A549 (cell line): ENCODE measurements around the gene LRRC75B. TPM values are rescaled to one million over a fixed set of nuclear protein-coding genes. Genes with fewer than 3 reads are reported as not detected.

Experiments
- ATAC-seq, 2 experiments: fragments of 200-7000 bp in 1 of 2; fragments of >200 bp in 1 of 2; cut with Nextera tagmentation in 1 of 2; cut with Tn5 transposase in 1 of 2; 3 replicates each; pipeline versions ENCODE4 v1.8.0 to v1.9.1; 2018 to 2020; ENCODE audit warnings: mild to moderate bottlenecking in 1 of 2, moderate library complexity in 1 of 2
- CTCF ChIA-PET: fragments of 300-600 bp; sonication (Branson Sonifier 250); formaldehyde crosslinking; extraction: SDS; loops from one replicate; lab custom pipeline; 2021; ENCODE audit warnings: antibody characterized with exemption, inconsistent platforms; lab: Yijun Ruan, JAX
- POLR2A ChIA-PET: fragments of 350-600 bp; formaldehyde crosslinking; extraction: SDS; loops from one replicate; lab custom pipeline; 2021; ENCODE audit warnings: antibody characterized with exemption, inconsistent platforms; lab: Yijun Ruan, JAX
- DNase-seq, 2 experiments: peaks; one replicate each; pipeline versions ENCODE4 v3.0.0 to v3.0.0-alpha.2; 2011 to 2016; ENCODE audit warnings: low read depth in 1 of 2, low spot score in 1 of 2
- FAIRE-seq: peaks from 2 replicates; lab custom pipeline; 2011; peaks lifted over from hg19 to GRCh38; lab: Jason Lieb, UNC
- H3K27ac ChIP-seq, 2 experiments: fragments of >200 bp; sonication (Bioruptor Twin); formaldehyde crosslinking; 3 replicates each; pipeline ENCODE4 v1.5.1; 2016 to 2017
- H3K4me1 ChIP-seq: fragments of >200 bp; sonication (Bioruptor Twin); formaldehyde crosslinking; 3 replicates; pipeline ENCODE4 v1.6.1; 2016
- H3K4me2 ChIP-seq: fragments of >200 bp; sonication (Bioruptor Twin); formaldehyde crosslinking; 3 replicates; pipeline ENCODE4 v1.6.1; 2016
- H3K4me3 ChIP-seq: fragments of >200 bp; sonication (Bioruptor Twin); formaldehyde crosslinking; 3 replicates; pipeline ENCODE4 v1.5.1; 2016
- H3K9me3 ChIP-seq: fragments of >200 bp; sonication (Bioruptor Twin); formaldehyde crosslinking; 3 replicates; pipeline ENCODE4 v1.6.1; 2016
- CBX8 ChIP-seq: fragments of 200-600 bp; sonication (generic); IDR thresholded peaks from 2 replicates; pipeline ENCODE4 v1.6.1; 2016
- CEBPB ChIP-seq, 2 experiments: fragments of >200 bp in 1 of 2; sonication (Bioruptor Twin) in 1 of 2; formaldehyde crosslinking in 1 of 2; IDR thresholded peaks; 2 replicates each; pipeline ENCODE4 v1.6.1; 2012 to 2016
- CHD2 ChIP-seq: fragments of 150-350 bp; IDR thresholded peaks from 2 replicates; pipeline ENCODE4 v1.6.1; 2014; ENCODE audit warnings: low read length; ENCODE audit not compliant: partially characterized antibody
- EHF ChIP-seq: fragments of 250-450 bp; sonication (Bioruptor Pico); IDR thresholded peaks from 2 replicates; pipeline ENCODE4 v1.5.0; 2020; ENCODE audit warnings: mild to moderate bottlenecking
- EHMT2 ChIP-seq: fragments of 200-600 bp; sonication (generic); IDR thresholded peaks from 2 replicates; pipeline ENCODE4 v1.6.1; 2016; ENCODE audit warnings: antibody characterized with exemption, low read depth, mild to moderate bottlenecking, moderate library complexity
- ELK1 ChIP-seq: fragments of 150-350 bp; IDR thresholded peaks from 2 replicates; pipeline ENCODE4 v1.6.1; 2014; ENCODE audit warnings: low read depth, mild to moderate bottlenecking, low read length
- FOSB ChIP-seq: fragments of 250-450 bp; sonication (Bioruptor Pico); IDR thresholded peaks from 2 replicates; pipeline ENCODE4 v1.5.0; 2020; ENCODE audit warnings: mild to moderate bottlenecking, moderate library complexity
- HEYL ChIP-seq: fragments of 250-450 bp; sonication (Bioruptor Pico); IDR thresholded peaks from 2 replicates; pipeline ENCODE4 v1.8.0; 2021; ENCODE audit warnings: mild to moderate bottlenecking, moderate library complexity
- HOXB13 ChIP-seq: fragments of 250-450 bp; sonication (Bioruptor Pico); IDR thresholded peaks from 2 replicates; pipeline ENCODE4 v1.5.0; 2020; ENCODE audit warnings: low read depth, mild to moderate bottlenecking, moderate library complexity
- KDM1A ChIP-seq: fragments of 200-600 bp; sonication (generic); IDR thresholded peaks from 2 replicates; pipeline ENCODE4 v1.6.1; 2016; ENCODE audit warnings: low read depth, mild to moderate bottlenecking
- MAX ChIP-seq: IDR thresholded peaks from 2 replicates; pipeline ENCODE4 v1.6.1; 2012
- NPAS2 ChIP-seq: fragments of 250-450 bp; sonication (Bioruptor Pico); IDR thresholded peaks from 2 replicates; pipeline ENCODE4 v1.8.0; 2022; ENCODE audit warnings: mild to moderate bottlenecking, moderate library complexity, borderline replicate concordance
- NR3C1 ChIP-seq: fragments of >200 bp; sonication (Bioruptor Twin); formaldehyde crosslinking; IDR thresholded peaks from 3 replicates; pipeline ENCODE4 v1.6.1; 2017
- PHF8 ChIP-seq: fragments of 200-600 bp; sonication (generic); IDR thresholded peaks from 2 replicates; pipeline ENCODE4 v1.6.1; 2016; ENCODE audit warnings: low read depth, mild to moderate bottlenecking, antibody characterized with exemption, moderate library complexity, borderline replicate concordance
- USF2 ChIP-seq: fragments of 450-650 bp; IDR thresholded peaks from 2 replicates; pipeline ENCODE4 v1.6.1; 2014; ENCODE audit warnings: antibody characterized with exemption
- ZC3H11A ChIP-seq: fragments of 450-650 bp; IDR thresholded peaks from 2 replicates; pipeline ENCODE4 v1.6.1; 2014; ENCODE audit warnings: antibody characterized with exemption, mild to moderate bottlenecking
- WGBS: methylation state at CpG from one replicate; pipeline ENCODE4 v1.1.6; 2017; ENCODE audit errors: missing lambda C conversion rate; 5-methylcytosine and 5-hydroxymethylcytosine counted together
- polyA plus RNA-seq, 4 experiments: library from polyadenylated mRNA; depleted of rRNA in 3 of 4; stranded (reverse); fragments of >200 nt; fragmentation: RNase III in 1 of 4; extraction: RNeasy Plus Mini Kit Qiagen cat#74134 plus additional on column Dnase treatment in 1 of 4; gene quantifications; 2 replicates in 3 of 4; 3 replicates in 1 of 4; pipeline ENCODE4 v1.2.3, GENCODE V29; 2011 to 2017
- TF ChIP-seq, protein P1 (sequence below): fragments of 250-450 bp; sonication (Bioruptor Pico); IDR thresholded peaks from 2 replicates; pipeline ENCODE4 v1.5.0; 2020; ENCODE audit warnings: low read depth, mild to moderate bottlenecking, moderate library complexity
- TF ChIP-seq, protein P2 (sequence below): IDR thresholded peaks from 2 replicates; pipeline ENCODE4 v1.6.1; 2012

The LRRC75B gene
- polyA plus RNA-seq, 2 of the 4 experiments (the other 2 are of a cell fraction) = 5.3 to 8.3 TPM

- TF ChIP-seq ZC3H11A (no peak), CEBPB (IDR thresholded peaks at IDR 0.05) (no peak), MAX (no peak), HEYL (no peak), CHD2 (no peak), ELK1 (no peak), HOXB13 (CRISPR knock-in tag) (no peak), USF2 (no peak), PHF8 (no peak), NPAS2 (CRISPR knock-in tag) (no peak), NR3C1 (no peak)
- TF ChIP-seq, protein P1, sequence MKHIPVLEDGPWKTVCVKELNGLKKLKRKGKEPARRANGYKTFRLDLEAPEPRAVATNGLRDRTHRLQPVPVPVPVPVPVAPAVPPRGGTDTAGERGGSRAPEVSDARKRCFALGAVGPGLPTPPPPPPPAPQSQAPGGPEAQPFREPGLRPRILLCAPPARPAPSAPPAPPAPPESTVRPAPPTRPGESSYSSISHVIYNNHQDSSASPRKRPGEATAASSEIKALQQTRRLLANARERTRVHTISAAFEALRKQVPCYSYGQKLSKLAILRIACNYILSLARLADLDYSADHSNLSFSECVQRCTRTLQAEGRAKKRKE (CRISPR knock-in tag) = no peak
- ATAC-seq (no peak), DNase-seq (no peak), FAIRE-seq (no peak)
- no peak overlapping the region for H3K4me3 ChIP-seq
- ChIA-PET CTCF (no interaction called here), POLR2A (no interaction called here)
- no peak overlapping the region for H3K4me2 ChIP-seq
- 100% methylated on average over 1 of the region's 3 CpGs for WGBS
- H3K27ac ChIP-seq = no peak overlapping the region
- H3K4me1 ChIP-seq = peaks cover 2% of the 10 kb centered on the region; the same call in 2 of the 3 replicates
- H3K9me3 ChIP-seq = no peaks in the 10 kb centered on the region
Measured at GRCh38 chr22:24585461-24585860, 7.4 kb downstream of the LRRC75B start.

DNA sequence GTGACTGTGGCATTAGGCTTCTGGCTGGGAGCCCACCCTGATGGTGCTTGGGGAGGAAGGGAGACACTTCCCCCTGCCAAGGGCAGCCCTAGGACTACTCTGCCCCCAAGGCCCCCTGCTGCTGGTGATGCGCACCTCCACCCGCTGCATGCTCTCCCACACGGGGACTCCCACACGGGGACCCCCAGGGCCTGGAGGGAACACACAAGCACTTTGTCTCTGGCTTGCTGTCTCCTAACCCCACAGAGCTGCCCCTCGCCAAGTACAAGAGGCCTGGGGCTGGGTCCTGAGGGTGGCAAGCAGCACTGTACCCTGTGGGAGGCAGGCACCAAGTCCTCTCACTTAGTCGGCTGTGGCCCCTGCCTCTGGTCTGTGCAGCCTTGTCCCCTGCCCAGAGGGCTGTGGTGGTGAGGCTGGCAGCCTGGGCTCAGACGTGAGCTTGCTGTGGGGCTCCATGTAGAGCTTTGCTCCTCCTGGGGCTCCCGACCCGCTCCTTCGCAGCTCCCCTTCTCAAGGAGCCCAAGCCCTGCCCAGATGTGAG, 7.9 kb downstream of the LRRC75B start:
- ChIA-PET CTCF (no interaction called here), POLR2A (no interaction called here)
- H3K4me3 ChIP-seq = no peak overlapping the region
- peaks cover 7% of the 10 kb centered on the region; the same call in 2 of the 3 replicates for H3K4me1 ChIP-seq
- WGBS = 100% methylated on average over 4 of the region's 10 CpGs
- H3K9me3 ChIP-seq = no peaks in the 10 kb centered on the region
- FAIRE-seq = no peak
- DNase-seq = no peak
- ATAC-seq = no peak; a peak in 1 of 6 replicates
- TF ChIP-seq EHMT2 (no peak), KDM1A (no peak), FOSB (CRISPR knock-in tag) (no peak)
- no peak overlapping the region for H3K4me2 ChIP-seq
- no peak overlapping the region for H3K27ac ChIP-seq

DNA sequence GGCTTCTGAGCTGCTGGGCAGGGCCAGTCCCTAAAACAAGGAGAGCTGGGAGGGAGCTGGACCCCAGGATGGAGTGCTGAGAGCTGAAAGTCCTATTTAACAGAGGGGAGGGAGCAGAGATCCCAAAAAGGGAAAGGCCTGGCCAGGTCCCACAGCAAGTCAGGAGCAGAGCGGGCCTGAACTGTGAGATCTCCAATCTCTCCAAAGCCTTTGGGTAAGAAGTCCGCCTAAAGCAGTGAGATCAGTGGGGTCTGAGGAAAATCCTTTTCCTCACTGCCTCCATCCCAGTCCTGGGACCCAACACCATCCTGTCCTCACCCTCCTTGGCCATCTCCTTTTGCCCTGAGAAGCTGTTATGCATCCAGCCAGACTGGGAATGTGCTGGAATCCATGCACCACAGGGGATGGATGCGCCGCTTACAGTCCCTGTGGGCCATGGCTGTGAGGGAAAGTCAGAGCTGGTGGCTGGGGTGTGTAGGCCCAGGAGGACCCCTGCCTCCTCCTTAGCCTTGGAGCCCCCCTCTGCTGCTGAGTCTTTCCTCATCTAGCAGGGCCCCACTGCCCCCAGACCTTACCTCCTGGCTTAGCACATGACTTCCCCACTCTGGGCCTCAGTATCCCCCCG, 8.6 kb downstream of the LRRC75B start:
- no peak for ATAC-seq
- Histone ChIP-seq H3K4me2 (no peak overlapping the region), H3K4me3 (no peak overlapping the region), H3K27ac (no peak overlapping the region), H3K4me1 (peaks cover 14% of the 10 kb centered on the region), H3K9me3 (no peaks in the 10 kb centered on the region)
- TF ChIP-seq CBX8 (no peak), EHF (CRISPR knock-in tag) (no peak)
- TF ChIP-seq, protein P2, sequence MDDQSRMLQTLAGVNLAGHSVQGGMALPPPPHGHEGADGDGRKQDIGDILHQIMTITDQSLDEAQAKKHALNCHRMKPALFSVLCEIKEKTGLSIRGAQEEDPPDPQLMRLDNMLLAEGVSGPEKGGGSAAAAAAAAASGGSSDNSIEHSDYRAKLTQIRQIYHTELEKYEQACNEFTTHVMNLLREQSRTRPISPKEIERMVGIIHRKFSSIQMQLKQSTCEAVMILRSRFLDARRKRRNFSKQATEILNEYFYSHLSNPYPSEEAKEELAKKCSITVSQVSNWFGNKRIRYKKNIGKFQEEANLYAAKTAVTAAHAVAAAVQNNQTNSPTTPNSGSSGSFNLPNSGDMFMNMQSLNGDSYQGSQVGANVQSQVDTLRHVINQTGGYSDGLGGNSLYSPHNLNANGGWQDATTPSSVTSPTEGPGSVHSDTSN = no peak
- 93% methylated on average over 3 of the region's 5 CpGs for WGBS
- FAIRE-seq = no peak
- DNase-seq = no peak
- ChIA-PET POLR2A (no interaction called here), CTCF (interaction anchor here (0.6 kb wide), 1 partner anchor 11 kb away, joined by 3 read pairs; no protein-coding TSS in a partner anchor)
